ENCODE results near the gene HMGXB4. TPM values are rescaled to one million over a fixed set of nuclear protein-coding genes. Genes with fewer than 3 reads are reported as not detected.

Gene HMGXB4
- total RNA-seq (10 to 100 TPM in 5 of 10 donors, 1 to 10 TPM in 5; 8.0 to 13.0 (median 10.1) TPM), polyA plus RNA-seq (1 to 10 TPM; 3.6 to 6.9 TPM)
- long read RNA-seq, donor 1, full-length matches to known transcripts = 3 of 12 reads
- long read RNA-seq, donor 1, partial matches to known transcripts = 6 of 12 reads
- long read RNA-seq, donor 1, other reads (novel, unspliced or antisense) = 3 of 12 reads
- long read RNA-seq, donor 2, full-length matches to known transcripts = 3 of 6 reads
- long read RNA-seq, donor 2, partial matches to known transcripts = 2 of 6 reads
- long read RNA-seq, donor 2, other reads (novel, unspliced or antisense) = 1 of 6 reads
- long read RNA-seq, donor 3, partial matches to known transcripts = 6 of 9 reads
- long read RNA-seq, donor 3, other reads (novel, unspliced or antisense) = 2 of 9 reads

- H3K36me3 ChIP-seq = peaks cover 0 to 11% (median under 1%) of the 10 kb centered on the region in 9 donors
- no peaks in the 10 kb centered on the region for H3K9me3 ChIP-seq
- peak; percentile 88 to 90 for DNase-seq
- H3K4me3 ChIP-seq = peak within 1 kb of the TSS; percentile 59 to 95 (median 88)
- peak within 1 kb of the TSS; percentile 84 to 99 (median 96) for H3K27ac ChIP-seq
- H3K4me1 ChIP-seq = peaks cover 0 to 24% (median 17%) of the 10 kb centered on the region in 9 donors
- intact Hi-C loops (cut with DNase I) = no loop called here
- H3K27me3 ChIP-seq = no peaks in the 10 kb centered on the region
- peak; percentile 96 to 99 (median 97) for ATAC-seq
- peak in 8 of 9 donors; percentile 5 to 47 (median 22) for TF ChIP-seq CTCF (IDR thresholded peaks at IDR 0.05)
- whole genome bisulfite sequencing, 2 donors = 0 to 1% methylated on average over 80 to 84 of the region's 84 CpGs
These were observed at the start of gene HMGXB4 for GRCh38 chr22:35257321-35258190. HMGXB4 (plus strand) TSS chr22:35257493; CDS start chr22:35262391, 4,898 bp downstream.

GRCh38 chr22:35208003-35208402, 49.3 kb upstream of the HMGXB4 start:
- intact Hi-C loops (cut with DNase I) = no loop called here

GRCh38 chr22:35209203-35209602, 48.1 kb upstream of the HMGXB4 start:
- no peak overlapping the region for H3K4me3 ChIP-seq
- no peak overlapping the region for H3K27ac ChIP-seq
- no peak for TF ChIP-seq CTCF (IDR thresholded peaks at IDR 0.05)
- no peak for DNase-seq
- peaks cover 0 to 29% (median 5%) of the 10 kb centered on the region in 7 donors for H3K27me3 ChIP-seq
- H3K36me3 ChIP-seq = no peaks in the 10 kb centered on the region
- H3K4me1 ChIP-seq = peaks cover 0 to 7% (median 0%) of the 10 kb centered on the region in 9 donors
- H3K9me3 ChIP-seq = no peaks in the 10 kb centered on the region
- 76 to 87% methylated on average over 7 of the region's 7 CpGs for WGBS, 2 donors
- no peak for ATAC-seq
- intact Hi-C loops (cut with DNase I) = no loop called here

More at GRCh38 chr22:35208003-35208402, 49.3 kb upstream of the HMGXB4 start:
- Histone ChIP-seq H3K36me3 (no peaks in the 10 kb centered on the region), H3K4me3 (no peak overlapping the region), H3K9me3 (no peaks in the 10 kb centered on the region), H3K4me1 (peaks cover 0 to 7% (median 0%) of the 10 kb centered on the region in 9 donors), H3K27ac (no peak overlapping the region), H3K27me3 (peaks cover 0 to 29% (median 3%) of the 10 kb centered on the region in 7 donors)
- no peak for DNase-seq
- no peak for ATAC-seq
- WGBS, 2 donors = 79 to 82% methylated on average over 4 of the region's 4 CpGs
- no peak for TF ChIP-seq CTCF (IDR thresholded peaks at IDR 0.05)

GRCh38 chr22:35212009-35212408, 45.3 kb upstream of the HMGXB4 start:
- no peak for DNase-seq
- H3K4me1 ChIP-seq = no peaks in the 10 kb centered on the region
- ATAC-seq = peak in 2 of 8 donors; percentile 57 to 84
- no peaks in the 10 kb centered on the region for H3K36me3 ChIP-seq
- peaks cover 0 to 24% (median 3%) of the 10 kb centered on the region in 7 donors for H3K27me3 ChIP-seq
- H3K4me3 ChIP-seq = no peak overlapping the region
- 37 to 43% methylated on average over 3 of the region's 3 CpGs for WGBS, 2 donors
- intact Hi-C loops (cut with DNase I) = no loop called here
- H3K27ac ChIP-seq = no peak overlapping the region
- no peaks in the 10 kb centered on the region for H3K9me3 ChIP-seq
- no peak for TF ChIP-seq CTCF (IDR thresholded peaks at IDR 0.05)

All from heart right ventricle (tissue), 16 donors.